K562 (cell line): ENCODE measurements around the gene TESMIN. TPM values are rescaled to one million over a fixed set of nuclear protein-coding genes. Genes with fewer than 3 reads are reported as not detected.

Source experiments
- ATAC-seq: fragments of 200-7000 bp; cut with Tn5 transposase; 3 replicates; pipeline ENCODE4 v1.9.1; 2020; ENCODE audit warnings: moderate library complexity
- BruUV-seq: library from RNA; stranded (reverse); fragments of 400-500 nt; replicated peaks from 2 replicates; lab custom pipeline; 2021; lab: Mats Ljungman, UMichigan
- CTCF ChIA-PET: fragments of 300-600 bp; formaldehyde crosslinking; extraction: SDS; loops from one replicate; lab custom pipeline; 2021; ENCODE audit warnings: low intra/inter-chr PET ratio; lab: Yijun Ruan, JAX
- POLR2A ChIA-PET: fragments of 300-600, 350-650 bp; sonication (Branson Sonifier 250); formaldehyde crosslinking; extraction: SDS; loops from one replicate; lab custom pipeline; 2021; ENCODE audit warnings: antibody characterized with exemption, inconsistent platforms; lab: Yijun Ruan, JAX
- DNase-seq, 4 experiments: peaks; one replicate each; pipeline versions ENCODE4 v3.0.0 to v3.0.0-alpha.2; 2011 to 2018; ENCODE audit warnings: low spot score in 3 of 4, mixed read lengths in 3 of 4; ENCODE audit errors: extremely low read depth in 1 of 4
- FAIRE-seq: peaks from 2 replicates; lab custom pipeline; 2011; peaks lifted over from hg19 to GRCh38; lab: Jason Lieb, UNC
- H2AFZ ChIP-seq: 2 replicates; pipeline ENCODE4 v1.6.0; 2011; ENCODE audit warnings: low read depth, low read length, control low read depth, inconsistent platforms
- H3K27ac ChIP-seq: fragments of 200-600 bp; 3 replicates; pipeline ENCODE4 v1.8.0; 2011; ENCODE audit warnings: low read depth, mild to moderate bottlenecking, control low read depth, inconsistent platforms, low read length, moderate library complexity, mixed read lengths; ENCODE audit errors: extremely low read depth
- H3K27me3 ChIP-seq, 2 experiments: fragments of 300-600 bp in 1 of 2; 2 replicates in 1 of 2; 3 replicates in 1 of 2; pipeline versions ENCODE4 v1.6.0 to v1.8.0; 2011; ENCODE audit warnings: inconsistent platforms in 2 of 2, low read length in 2 of 2, mild to moderate bottlenecking in 1 of 2, mixed read lengths in 1 of 2, moderate library complexity in 1 of 2; ENCODE audit not compliant: control insufficient read depth in 2 of 2, insufficient read depth in 2 of 2
- H3K36me3 ChIP-seq: fragments of 300-600 bp; 3 replicates; pipeline ENCODE4 v1.8.0; 2011; ENCODE audit warnings: mild to moderate bottlenecking, low read length, inconsistent platforms; ENCODE audit not compliant: control insufficient read depth, insufficient read depth
- H3K4me1 ChIP-seq, 2 experiments: fragments of 200-600 bp in 1 of 2; replicated peaks in 1 of 2; 2 replicates in 1 of 2; 3 replicates in 1 of 2; pipeline versions ENCODE4 v1.5.1 to v1.8.0; 2011; ENCODE audit warnings: inconsistent platforms in 2 of 2, low read length in 2 of 2, mild to moderate bottlenecking in 1 of 2, mixed read lengths in 1 of 2, moderate library complexity in 1 of 2; ENCODE audit not compliant: control insufficient read depth in 2 of 2, insufficient read depth in 2 of 2
- H3K4me2 ChIP-seq: 2 replicates; pipeline ENCODE4 v1.6.1; 2011; ENCODE audit warnings: low read length, control low read depth, inconsistent platforms, mixed read lengths; ENCODE audit not compliant: insufficient read depth
- H3K4me3 ChIP-seq: fragments of 200-600 bp; sonication (generic), shearing (Covaris generic); 2 replicates; pipeline ENCODE4 v1.5.1; 2016; ENCODE audit warnings: control low read depth, inconsistent platforms
- H3K79me2 ChIP-seq: fragments of 200-600 bp; 3 replicates; pipeline ENCODE4 v1.8.0; 2011; ENCODE audit warnings: low read length, inconsistent platforms; ENCODE audit not compliant: control insufficient read depth, insufficient read depth
- H3K9ac ChIP-seq, 2 experiments: 2 replicates each; pipeline versions ENCODE4 v1.6.0 to v1.6.1; 2011; ENCODE audit warnings: low read depth in 2 of 2, low read length in 2 of 2, control low read depth in 1 of 2, inconsistent platforms in 1 of 2, mild to moderate bottlenecking in 1 of 2, mixed read lengths in 1 of 2; ENCODE audit not compliant: insufficient read depth in 1 of 2
- H3K9me1 ChIP-seq: one replicate; pipeline ENCODE4 v1.6.0; 2011; ENCODE audit warnings: inconsistent platforms, mild to moderate bottlenecking, low read length, moderate library complexity; ENCODE audit not compliant: control insufficient read depth, insufficient read depth
- H3K9me3 ChIP-seq: replicated peaks from 2 replicates; pipeline ENCODE4 v1.5.1; 2011; ENCODE audit warnings: low read depth, low read length, inconsistent platforms; ENCODE audit not compliant: control insufficient read depth, insufficient read depth
- H4K20me1 ChIP-seq: replicated peaks from 2 replicates; pipeline ENCODE4 v1.6.1; 2011; ENCODE audit warnings: low read length, inconsistent platforms, mixed read lengths; ENCODE audit not compliant: control insufficient read depth, insufficient read depth
- BRF1 ChIP-seq: IDR thresholded peaks from 3 replicates; pipeline ENCODE4 v1.6.1; 2011; ENCODE audit warnings: borderline replicate concordance, mild to moderate bottlenecking; ENCODE audit not compliant: insufficient read length; ENCODE audit errors: extremely low read depth
- CTBP1 ChIP-seq: fragments of 450-650 bp; IDR thresholded peaks from 2 replicates; pipeline ENCODE4 v1.6.1; 2016; ENCODE audit warnings: borderline replicate concordance
- HDAC6 ChIP-seq: IDR thresholded peaks from 2 replicates; pipeline ENCODE4 v1.6.1; 2012; ENCODE audit warnings: low read depth, mild to moderate bottlenecking, control low read depth, inconsistent platforms, low read length, moderate library complexity
- MEF2D ChIP-seq: conservative IDR thresholded peaks from 2 replicates; pipeline ENCODE4 v1.6.1; 2016; ENCODE audit warnings: low read depth, missing genetic modification characterization, missing compliant biosample characterization
- PCBP1 ChIP-seq: fragments of 200-400 bp; formaldehyde crosslinking; IDR thresholded peaks from 2 replicates; pipeline ENCODE4 v1.6.1; 2018; ENCODE audit warnings: mild to moderate bottlenecking, low read depth, low read length; ENCODE audit not compliant: poor library complexity, severe bottlenecking
- POLR2B ChIP-seq: fragments of 450-650 bp; IDR thresholded peaks from 2 replicates; pipeline ENCODE4 v1.6.1; 2018; ENCODE audit warnings: low read depth; ENCODE audit not compliant: partially characterized antibody
- TFAM ChIP-seq: fragments of 250-450 bp; sonication (Bioruptor Pico); conservative IDR thresholded peaks from 2 replicates; pipeline ENCODE4 v1.5.0; 2021; ENCODE audit warnings: mild to moderate bottlenecking, moderate library complexity
- UBTF ChIP-seq, 2 experiments: IDR thresholded peaks; 2 replicates each; pipeline ENCODE4 v1.6.1; 2012; ENCODE audit warnings: improper control_type of control experiment in 2 of 2, low read depth in 2 of 2, low read length in 2 of 2, borderline replicate concordance in 1 of 2
- ZNF124 ChIP-seq: sonication (generic); formaldehyde crosslinking; IDR thresholded peaks from 2 replicates; pipeline ENCODE4 v1.8.1; 2022; ENCODE audit warnings: missing genetic modification reagents
- ZNF23 ChIP-seq: fragments of 250-450 bp; sonication (Bioruptor Pico); IDR thresholded peaks from 2 replicates; pipeline ENCODE4 v1.4.0; 2020; ENCODE audit warnings: mild to moderate bottlenecking
- ZNF512 ChIP-seq: IDR thresholded peaks from 2 replicates; pipeline ENCODE4 v1.6.1; 2016; ENCODE audit warnings: missing genetic modification characterization, missing compliant biosample characterization
- ZNF764 ChIP-seq: fragments of 250-450 bp; sonication (Bioruptor Pico); IDR thresholded peaks from 2 replicates; pipeline ENCODE4 v1.4.0; 2020; ENCODE audit warnings: low read depth, mild to moderate bottlenecking, moderate library complexity
- WGBS: fragments of 100-300 bp; shearing (Covaris generic); methylation state at CpG from one replicate; pipeline ENCODE4 v1.1.6; 2016; ENCODE audit warnings: low coverage, mixed read lengths; ENCODE audit not compliant: insufficient coverage; ENCODE audit errors: missing lambda C conversion rate; 5-methylcytosine and 5-hydroxymethylcytosine counted together
- in situ Hi-C: fragments of 300-500 bp; cut with MboI; formaldehyde crosslinking; loops from 4 replicates; pipeline ENCODE4 v1.15.0; 2018; ENCODE audit warnings: inconsistent platforms, mixed read lengths
- intact Hi-C: fragments of 100-400 bp; cut with micrococcal nuclease; formaldehyde crosslinking; loops from 2 replicates; pipeline ENCODE4 v1.14.2; 2022
- polyA plus RNA-seq, 8 experiments: library from polyadenylated mRNA; depleted of rRNA in 4 of 8; stranded (reverse) in 5 of 8; unstranded in 3 of 8; fragments of >200 nt; fragmentation: Nextera tagmentation in 2 of 8; fragmentation: Illumina TruSeq in 1 of 8; extraction: Ambion mirVana in 2 of 8; extraction: Trizol in 1 of 8; gene quantifications; 2 replicates each; pipeline versions ENCODE4 v1.2.1 to v1.2.3, GENCODE V29; 2011 to 2014; ENCODE audit warnings: inconsistent platforms in 1 of 8, missing spikeins in 1 of 8
- total RNA-seq, 7 experiments: library from RNA; depleted of rRNA in 6 of 7; stranded (reverse); fragments of >200 nt in 6 of 7; fragmentation: Illumina TruSeq in 2 of 7; extraction: Trizol in 2 of 7; gene quantifications; 2 replicates each; pipeline versions ENCODE4 v1.2.1 to v1.2.3, GENCODE V29; 2011 to 2021; ENCODE audit warnings: low replicate concordance in 1 of 7
- TF ChIP-seq, protein P1 (sequence below): fragments of 250-450 bp; sonication (Bioruptor Pico); IDR thresholded peaks from 2 replicates; pipeline ENCODE4 v1.5.0; 2020; ENCODE audit warnings: mild to moderate bottlenecking
- TF ChIP-seq, protein P2 (sequence below): sonication (generic); formaldehyde crosslinking; IDR thresholded peaks from 2 replicates; pipeline ENCODE4 v1.9.0; 2022; ENCODE audit warnings: mild to moderate bottlenecking, missing genetic modification reagents

TESMIN gene
- total and polyA plus RNA-seq, 9 of the 15 experiments (the other 6 are each of a cell fraction or from before 2014, with no cell fraction given) = 8.9 to 50.5 (median 15.0) TPM

- peak; percentile 52; the same call in 1 of the 2 replicates for TF ChIP-seq CTBP1
- no peak for TF ChIP-seq UBTF (IDR thresholded peaks at IDR 0.05; ENCODE audit: borderline replicate concordance in 1 of 2, low read depth in 2 of 2, low read length in 2 of 2)
- no peak for TF ChIP-seq TFAM
- TF ChIP-seq BRF1 = no peak
These were observed 92.0 kb downstream of the TESMIN start (continued) for GRCh38 chr11:68659158-68659921.

- H3K27ac ChIP-seq = no peak overlapping the region
- H3K9ac ChIP-seq = 0 out of 4 replicates have a peak overlapping the region, but pooled peaks of 1 of the 2 experiments have one; percentile 32
- H3K9me3 ChIP-seq = no peaks in the 10 kb centered on the region
- H2AFZ ChIP-seq = no peak overlapping the region
- DNase-seq = no peak
- ATAC-seq = no peak; the same call in 2 of the 3 replicates
- no peaks in the 10 kb centered on the region for H3K79me2 ChIP-seq
- H3K27me3 ChIP-seq = peaks cover 58 to 95% of the 10 kb centered on the region in 2 experiments
- no peaks in the 10 kb centered on the region for H3K36me3 ChIP-seq
- no peak overlapping the region for H3K4me3 ChIP-seq
- no peaks in the 10 kb centered on the region for H3K9me1 ChIP-seq
- H3K4me2 ChIP-seq = no peak overlapping the region
- ChIA-PET POLR2A (interaction anchor here (0.9 to 1.4 kb wide), 3 partner anchors 11 to 199 kb away, joined by 3 to 5 read pairs (median 4); no protein-coding TSS in a partner anchor), CTCF (no interaction called here)
- no peak for FAIRE-seq
- in situ Hi-C loops = no loop called here
- peaks cover 0 to 8% of the 10 kb centered on the region in 2 experiments; a peak in 2 of 5 replicates for H3K4me1 ChIP-seq
- intact Hi-C loops = no loop called here
- H4K20me1 ChIP-seq = no peaks in the 10 kb centered on the region; the same call in 1 of the 2 replicates
- WGBS = 39% methylated on average over 11 of the region's 13 CpGs
- BruUV-seq = no TSS peak
- TF ChIP-seq, protein P1, sequence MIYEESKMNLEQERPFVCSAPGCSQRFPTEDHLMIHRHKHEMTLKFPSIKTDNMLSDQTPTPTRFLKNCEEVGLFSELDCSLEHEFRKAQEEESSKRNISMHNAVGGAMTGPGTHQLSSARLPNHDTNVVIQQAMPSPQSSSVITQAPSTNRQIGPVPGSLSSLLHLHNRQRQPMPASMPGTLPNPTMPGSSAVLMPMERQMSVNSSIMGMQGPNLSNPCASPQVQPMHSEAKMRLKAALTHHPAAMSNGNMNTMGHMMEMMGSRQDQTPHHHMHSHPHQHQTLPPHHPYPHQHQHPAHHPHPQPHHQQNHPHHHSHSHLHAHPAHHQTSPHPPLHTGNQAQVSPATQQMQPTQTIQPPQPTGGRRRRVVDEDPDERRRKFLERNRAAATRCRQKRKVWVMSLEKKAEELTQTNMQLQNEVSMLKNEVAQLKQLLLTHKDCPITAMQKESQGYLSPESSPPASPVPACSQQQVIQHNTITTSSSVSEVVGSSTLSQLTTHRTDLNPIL (CRISPR knock-in tag) = no peak
- TF ChIP-seq HDAC6 = no peak
- TF ChIP-seq ZNF764 = no peak
- TF ChIP-seq ZNF23 (CRISPR knock-in tag) = no peak
- TF ChIP-seq POLR2B = no peak
- no peak for TF ChIP-seq PCBP1
- no peak for TF ChIP-seq MEF2D (tag)
- TF ChIP-seq, protein P2, sequence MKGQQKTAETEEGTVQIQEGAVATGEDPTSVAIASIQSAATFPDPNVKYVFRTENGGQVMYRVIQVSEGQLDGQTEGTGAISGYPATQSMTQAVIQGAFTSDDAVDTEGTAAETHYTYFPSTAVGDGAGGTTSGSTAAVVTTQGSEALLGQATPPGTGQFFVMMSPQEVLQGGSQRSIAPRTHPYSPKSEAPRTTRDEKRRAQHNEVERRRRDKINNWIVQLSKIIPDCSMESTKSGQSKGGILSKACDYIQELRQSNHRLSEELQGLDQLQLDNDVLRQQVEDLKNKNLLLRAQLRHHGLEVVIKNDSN (CRISPR knock-in tag) = no peak
- TF ChIP-seq ZNF512 (tag) = no peak
- TF ChIP-seq ZNF124 (CRISPR knock-in tag) = no peak
These were observed 92.7 kb downstream of the TESMIN start for GRCh38 chr11:68658661-68659060.
